ENCODE data around the gene H6PD. TPM values are rescaled to one million over a fixed set of nuclear protein-coding genes. Genes with fewer than 3 reads are reported as not detected.

Gene H6PD
- total and polyA plus RNA-seq, 9 of the 15 experiments (the other 6 are each of a cell fraction or from before 2014, with no cell fraction given), result 0.04 to 2.5 (median 0.95) TPM

DNA sequence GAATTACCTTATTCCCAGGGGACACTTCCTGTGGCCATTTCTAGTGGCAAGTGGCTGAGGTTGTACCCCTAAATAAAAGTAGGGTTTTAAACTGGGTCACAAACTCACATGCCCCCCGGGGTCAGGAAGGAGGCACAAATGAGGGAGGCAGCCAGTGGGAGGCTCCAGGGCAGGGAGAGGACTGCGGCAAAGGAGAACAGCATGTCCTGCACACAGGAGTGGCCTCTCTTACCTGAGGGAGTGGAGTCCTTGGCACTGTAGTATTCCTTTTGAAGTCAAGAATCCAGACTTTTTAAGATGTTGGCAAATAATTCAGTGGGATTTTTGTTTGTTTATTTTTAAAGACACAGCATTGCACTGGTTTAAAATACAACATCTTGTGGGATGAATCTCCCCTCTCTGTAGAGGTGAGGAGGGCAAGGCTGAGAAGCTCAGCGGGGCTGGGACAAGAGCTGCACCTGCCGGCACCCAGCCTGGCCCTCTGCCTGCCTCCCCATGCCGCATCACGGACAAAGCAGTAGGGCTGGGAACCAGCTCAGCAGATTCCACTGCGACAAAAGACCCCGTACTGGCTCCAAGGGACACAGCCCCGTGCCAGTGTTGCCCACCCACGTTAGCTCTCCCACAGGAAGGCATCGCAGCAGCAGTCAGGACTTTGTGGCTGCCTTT lies 80.3 kb downstream of the H6PD start:
- peaks cover 0 to 24% of the 10 kb centered on the region in 2 experiments; a peak in 3 of 5 replicates for H3K4me1 ChIP-seq (replicated peaks in 1 of 2; ENCODE audit: control insufficient read depth in 2 of 2, insufficient read depth in 2 of 2, low read length in 2 of 2)
- no peak overlapping the region for H2AFZ ChIP-seq (ENCODE audit: low read depth, low read length)
- no peak for ATAC-seq
- H3K9me3 ChIP-seq (replicated peaks; ENCODE audit: control insufficient read depth, insufficient read depth, low read depth, low read length), result no peaks in the 10 kb centered on the region
- TF ChIP-seq ZFP36 (IDR thresholded peaks at IDR 0.05; ENCODE audit: low read depth, low read length, partially characterized antibody) (peak; percentile 34), MBD2 (IDR thresholded peaks at IDR 0.05; ENCODE audit: borderline replicate concordance, low read depth) (no peak)
- TF ChIP-seq, protein P1, sequence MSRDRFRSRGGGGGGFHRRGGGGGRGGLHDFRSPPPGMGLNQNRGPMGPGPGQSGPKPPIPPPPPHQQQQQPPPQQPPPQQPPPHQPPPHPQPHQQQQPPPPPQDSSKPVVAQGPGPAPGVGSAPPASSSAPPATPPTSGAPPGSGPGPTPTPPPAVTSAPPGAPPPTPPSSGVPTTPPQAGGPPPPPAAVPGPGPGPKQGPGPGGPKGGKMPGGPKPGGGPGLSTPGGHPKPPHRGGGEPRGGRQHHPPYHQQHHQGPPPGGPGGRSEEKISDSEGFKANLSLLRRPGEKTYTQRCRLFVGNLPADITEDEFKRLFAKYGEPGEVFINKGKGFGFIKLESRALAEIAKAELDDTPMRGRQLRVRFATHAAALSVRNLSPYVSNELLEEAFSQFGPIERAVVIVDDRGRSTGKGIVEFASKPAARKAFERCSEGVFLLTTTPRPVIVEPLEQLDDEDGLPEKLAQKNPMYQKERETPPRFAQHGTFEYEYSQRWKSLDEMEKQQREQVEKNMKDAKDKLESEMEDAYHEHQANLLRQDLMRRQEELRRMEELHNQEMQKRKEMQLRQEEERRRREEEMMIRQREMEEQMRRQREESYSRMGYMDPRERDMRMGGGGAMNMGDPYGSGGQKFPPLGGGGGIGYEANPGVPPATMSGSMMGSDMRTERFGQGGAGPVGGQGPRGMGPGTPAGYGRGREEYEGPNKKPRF (IDR thresholded peaks at IDR 0.05; ENCODE audit: low read depth, low read length), result no peak
- H3K79me2 ChIP-seq (ENCODE audit: control insufficient read depth, insufficient read depth, low read length), result no peaks in the 10 kb centered on the region
- H4K20me1 ChIP-seq (replicated peaks; ENCODE audit: control insufficient read depth, insufficient read depth, low read length), result peaks cover 26% of the 10 kb centered on the region
- POLR2A ChIA-PET, result interaction anchor here (0.6 kb wide), 1 partner anchor 288 kb away, joined by 3 read pairs; no protein-coding TSS in a partner anchor
- H3K9me1 ChIP-seq (ENCODE audit: control insufficient read depth, insufficient read depth, low read length), result no peaks in the 10 kb centered on the region
- no peak overlapping the region for H3K4me3 ChIP-seq
- 5% methylated on average over 11 of the region's 11 CpGs for WGBS (ENCODE audit: insufficient coverage, low coverage, missing lambda C conversion rate)
- no peak for FAIRE-seq
- intact Hi-C loops (cut with micrococcal nuclease), result no loop called here
- no peaks in the 10 kb centered on the region for H3K36me3 ChIP-seq (ENCODE audit: control insufficient read depth, insufficient read depth, low read length)
- BruUV-seq (replicated peaks), result no TSS peak
- H3K4me2 ChIP-seq (ENCODE audit: insufficient read depth, low read length), result no peak overlapping the region
- H3K27ac ChIP-seq (ENCODE audit: extremely low read depth, low read depth, low read length), result no peak overlapping the region
- no peak overlapping the region for H3K9ac ChIP-seq (ENCODE audit: insufficient read depth in 1 of 2, low read depth in 2 of 2, low read length in 2 of 2)
- DNase-seq (ENCODE audit: extremely low read depth in 1 of 4, low spot score in 3 of 4), result no peak
- CTCF ChIA-PET (ENCODE audit: low intra/inter-chr PET ratio), result no interaction called here
- in situ Hi-C loops (cut with MboI), result no loop called here
- H3K27me3 ChIP-seq (ENCODE audit: control insufficient read depth in 2 of 2, insufficient read depth in 2 of 2, low read length in 2 of 2), result peaks cover 44 to 94% of the 10 kb centered on the region in 2 experiments; a peak in 4 of 5 replicates
